Measurements from ENCODE around the gene SACM1L.

SACM1L gene

DNA sequence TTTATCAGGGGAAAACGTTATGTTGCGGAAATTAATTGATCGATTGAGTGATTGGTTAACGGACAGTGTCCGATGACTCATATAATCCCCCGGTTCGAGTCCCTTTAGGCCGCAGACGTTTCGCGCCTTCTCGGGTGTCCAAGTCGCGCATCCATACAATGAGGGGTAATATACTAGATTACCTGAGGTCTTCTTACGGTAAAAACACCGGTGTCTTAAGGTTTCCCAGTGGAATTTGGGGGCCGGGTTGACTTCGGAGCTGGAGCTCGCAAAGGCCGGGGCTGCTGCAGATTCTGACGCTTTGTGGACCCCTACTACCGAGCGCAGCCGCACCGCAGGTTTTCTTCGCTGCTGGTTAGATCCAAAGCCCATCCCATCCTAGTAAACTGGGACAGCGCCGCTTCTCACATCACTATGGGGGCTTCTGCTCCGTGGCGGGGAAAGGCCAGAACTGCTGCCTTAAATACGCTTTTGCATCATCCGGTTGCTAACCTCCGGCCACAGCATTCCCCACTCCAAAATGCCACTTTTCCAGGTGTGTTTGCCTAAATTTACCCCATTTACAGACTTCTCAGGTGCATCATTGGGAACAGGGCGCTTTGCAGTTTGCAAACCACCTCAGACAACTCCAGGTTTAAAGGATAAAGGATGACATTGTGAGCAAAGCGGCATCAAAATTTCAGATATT, 858 bp upstream of the SACM1L start:
- H3K36me3 ChIP-seq (ENCODE audit: control insufficient read depth in 2 of 2, insufficient read depth in 1 of 2, low read length in 2 of 2) = peaks cover 0 to 19% of the 10 kb centered on the region in 2 experiments; a peak in 1 of 3 replicates
- H3K4me1 ChIP-seq (ENCODE audit: control insufficient read depth, insufficient read depth, low read length) = no peaks in the 10 kb centered on the region
- TF ChIP-seq ZNF768 (tag by site-specific recombination; IDR thresholded peaks at IDR 0.05) (no peak), ZBTB20 (tag by site-specific recombination; IDR thresholded peaks at IDR 0.05) (peak; percentile 43; the same call in 1 of the 2 replicates), BCL11A (tag by site-specific recombination; IDR thresholded peaks at IDR 0.05; ENCODE audit: low read depth) (peak; percentile 33; the same call in 1 of the 2 replicates), ZNF350 (tag by site-specific recombination; IDR thresholded peaks at IDR 0.05) (no peak), ZNF596 (tag by site-specific recombination; IDR thresholded peaks at IDR 0.05) (no peak), MEIS1 (CRISPR knock-in tag; IDR thresholded peaks at IDR 0.05; ENCODE audit: borderline replicate concordance) (no peak), ZNF560 (tag by site-specific recombination; IDR thresholded peaks at IDR 0.05; ENCODE audit: borderline replicate concordance) (no peak), ZSCAN30 (tag by site-specific recombination; IDR thresholded peaks at IDR 0.05) (peak; percentile 8; the same call in 1 of the 2 replicates), IKZF3 (tag by site-specific recombination; IDR thresholded peaks at IDR 0.05) (peak; percentile 62; the same call in 1 of the 2 replicates), ZNF549 (tag by site-specific recombination; IDR thresholded peaks at IDR 0.05) (no peak), ZEB2 (tag by site-specific recombination; IDR thresholded peaks at IDR 0.05) (no peak), ZNF792 (tag by site-specific recombination; IDR thresholded peaks at IDR 0.05) (no peak), GLI4 (tag by site-specific recombination; IDR thresholded peaks at IDR 0.05) (no peak), ZNF561 (tag by site-specific recombination; IDR thresholded peaks at IDR 0.05; ENCODE audit: borderline replicate concordance) (0 out of 2 replicates have a peak, but pooled peaks have one; percentile 51), ZFP69B (tag by site-specific recombination; IDR thresholded peaks at IDR 0.05) (peak; percentile 82), ZNF335 (tag by site-specific recombination; conservative IDR thresholded peaks at IDR 0.05) (peak; percentile 66)
- TF ChIP-seq, protein P1, sequence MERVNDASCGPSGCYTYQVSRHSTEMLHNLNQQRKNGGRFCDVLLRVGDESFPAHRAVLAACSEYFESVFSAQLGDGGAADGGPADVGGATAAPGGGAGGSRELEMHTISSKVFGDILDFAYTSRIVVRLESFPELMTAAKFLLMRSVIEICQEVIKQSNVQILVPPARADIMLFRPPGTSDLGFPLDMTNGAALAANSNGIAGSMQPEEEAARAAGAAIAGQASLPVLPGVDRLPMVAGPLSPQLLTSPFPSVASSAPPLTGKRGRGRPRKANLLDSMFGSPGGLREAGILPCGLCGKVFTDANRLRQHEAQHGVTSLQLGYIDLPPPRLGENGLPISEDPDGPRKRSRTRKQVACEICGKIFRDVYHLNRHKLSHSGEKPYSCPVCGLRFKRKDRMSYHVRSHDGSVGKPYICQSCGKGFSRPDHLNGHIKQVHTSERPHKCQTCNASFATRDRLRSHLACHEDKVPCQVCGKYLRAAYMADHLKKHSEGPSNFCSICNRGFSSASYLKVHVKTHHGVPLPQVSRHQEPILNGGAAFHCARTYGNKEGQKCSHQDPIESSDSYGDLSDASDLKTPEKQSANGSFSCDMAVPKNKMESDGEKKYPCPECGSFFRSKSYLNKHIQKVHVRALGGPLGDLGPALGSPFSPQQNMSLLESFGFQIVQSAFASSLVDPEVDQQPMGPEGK (tag by site-specific recombination; IDR thresholded peaks at IDR 0.05) = no peak
- TF ChIP-seq, protein P2, sequence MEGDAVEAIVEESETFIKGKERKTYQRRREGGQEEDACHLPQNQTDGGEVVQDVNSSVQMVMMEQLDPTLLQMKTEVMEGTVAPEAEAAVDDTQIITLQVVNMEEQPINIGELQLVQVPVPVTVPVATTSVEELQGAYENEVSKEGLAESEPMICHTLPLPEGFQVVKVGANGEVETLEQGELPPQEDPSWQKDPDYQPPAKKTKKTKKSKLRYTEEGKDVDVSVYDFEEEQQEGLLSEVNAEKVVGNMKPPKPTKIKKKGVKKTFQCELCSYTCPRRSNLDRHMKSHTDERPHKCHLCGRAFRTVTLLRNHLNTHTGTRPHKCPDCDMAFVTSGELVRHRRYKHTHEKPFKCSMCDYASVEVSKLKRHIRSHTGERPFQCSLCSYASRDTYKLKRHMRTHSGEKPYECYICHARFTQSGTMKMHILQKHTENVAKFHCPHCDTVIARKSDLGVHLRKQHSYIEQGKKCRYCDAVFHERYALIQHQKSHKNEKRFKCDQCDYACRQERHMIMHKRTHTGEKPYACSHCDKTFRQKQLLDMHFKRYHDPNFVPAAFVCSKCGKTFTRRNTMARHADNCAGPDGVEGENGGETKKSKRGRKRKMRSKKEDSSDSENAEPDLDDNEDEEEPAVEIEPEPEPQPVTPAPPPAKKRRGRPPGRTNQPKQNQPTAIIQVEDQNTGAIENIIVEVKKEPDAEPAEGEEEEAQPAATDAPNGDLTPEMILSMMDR (tag by site-specific recombination; IDR thresholded peaks at IDR 0.05) = peak; percentile 48; the same call in 1 of the 2 replicates
- TF ChIP-seq, protein P3, sequence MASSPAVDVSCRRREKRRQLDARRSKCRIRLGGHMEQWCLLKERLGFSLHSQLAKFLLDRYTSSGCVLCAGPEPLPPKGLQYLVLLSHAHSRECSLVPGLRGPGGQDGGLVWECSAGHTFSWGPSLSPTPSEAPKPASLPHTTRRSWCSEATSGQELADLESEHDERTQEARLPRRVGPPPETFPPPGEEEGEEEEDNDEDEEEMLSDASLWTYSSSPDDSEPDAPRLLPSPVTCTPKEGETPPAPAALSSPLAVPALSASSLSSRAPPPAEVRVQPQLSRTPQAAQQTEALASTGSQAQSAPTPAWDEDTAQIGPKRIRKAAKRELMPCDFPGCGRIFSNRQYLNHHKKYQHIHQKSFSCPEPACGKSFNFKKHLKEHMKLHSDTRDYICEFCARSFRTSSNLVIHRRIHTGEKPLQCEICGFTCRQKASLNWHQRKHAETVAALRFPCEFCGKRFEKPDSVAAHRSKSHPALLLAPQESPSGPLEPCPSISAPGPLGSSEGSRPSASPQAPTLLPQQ (tag by site-specific recombination; IDR thresholded peaks at IDR 0.05) = peak; percentile 80
- TF ChIP-seq, protein P4, sequence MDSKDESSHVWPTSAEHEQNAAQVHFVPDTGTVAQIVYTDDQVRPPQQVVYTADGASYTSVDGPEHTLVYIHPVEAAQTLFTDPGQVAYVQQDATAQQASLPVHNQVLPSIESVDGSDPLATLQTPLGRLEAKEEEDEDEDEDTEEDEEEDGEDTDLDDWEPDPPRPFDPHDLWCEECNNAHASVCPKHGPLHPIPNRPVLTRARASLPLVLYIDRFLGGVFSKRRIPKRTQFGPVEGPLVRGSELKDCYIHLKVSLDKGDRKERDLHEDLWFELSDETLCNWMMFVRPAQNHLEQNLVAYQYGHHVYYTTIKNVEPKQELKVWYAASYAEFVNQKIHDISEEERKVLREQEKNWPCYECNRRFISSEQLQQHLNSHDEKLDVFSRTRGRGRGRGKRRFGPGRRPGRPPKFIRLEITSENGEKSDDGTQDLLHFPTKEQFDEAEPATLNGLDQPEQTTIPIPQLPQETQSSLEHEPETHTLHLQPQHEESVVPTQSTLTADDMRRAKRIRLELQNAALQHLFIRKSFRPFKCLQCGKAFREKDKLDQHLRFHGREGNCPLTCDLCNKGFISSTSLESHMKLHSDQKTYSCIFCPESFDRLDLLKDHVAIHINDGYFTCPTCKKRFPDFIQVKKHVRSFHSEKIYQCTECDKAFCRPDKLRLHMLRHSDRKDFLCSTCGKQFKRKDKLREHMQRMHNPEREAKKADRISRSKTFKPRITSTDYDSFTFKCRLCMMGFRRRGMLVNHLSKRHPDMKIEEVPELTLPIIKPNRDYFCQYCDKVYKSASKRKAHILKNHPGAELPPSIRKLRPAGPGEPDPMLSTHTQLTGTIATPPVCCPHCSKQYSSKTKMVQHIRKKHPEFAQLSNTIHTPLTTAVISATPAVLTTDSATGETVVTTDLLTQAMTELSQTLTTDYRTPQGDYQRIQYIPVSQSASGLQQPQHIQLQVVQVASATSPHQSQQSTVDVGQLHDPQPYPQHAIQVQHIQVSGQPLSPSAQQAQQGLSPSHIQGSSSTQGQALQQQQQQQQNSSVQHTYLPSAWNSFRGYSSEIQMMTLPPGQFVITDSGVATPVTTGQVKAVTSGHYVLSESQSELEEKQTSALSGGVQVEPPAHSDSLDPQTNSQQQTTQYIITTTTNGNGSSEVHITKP (tag by site-specific recombination; IDR thresholded peaks at IDR 0.05) = peak; percentile 68
- POLR2A ChIA-PET = interaction anchor here (1.7 kb wide), 1 partner anchor 11 kb away, joined by 3 read pairs; no protein-coding TSS in a partner anchor
- CTCF ChIA-PET = no interaction called here
- H3K9me3 ChIP-seq (ENCODE audit: control insufficient read depth, insufficient read depth, low read depth, low read length) = no peaks in the 10 kb centered on the region
- peak overlapping the region; percentile 32 for H3K27ac ChIP-seq (ENCODE audit: extremely low read depth, low read depth, low read length)
- peak overlapping the region; percentile 92 for H3K4me3 ChIP-seq (ENCODE audit: low read depth, low read length)

All from HEK293 (cell line).